Inflammatory macrophage (primary cell): ENCODE measurements around the gene C3orf18.
"Not testable (repeated sequence)": the region's sequence is repeated elsewhere in the genome, so short reads cannot be mapped to it uniquely, and the experiment has no call there.

Experiments
- DNase-seq, 2 donors: peaks; one replicate each; pipeline ENCODE4 v3.0.0-alpha.2; 2020 to 2022

Gene C3orf18

DNA sequence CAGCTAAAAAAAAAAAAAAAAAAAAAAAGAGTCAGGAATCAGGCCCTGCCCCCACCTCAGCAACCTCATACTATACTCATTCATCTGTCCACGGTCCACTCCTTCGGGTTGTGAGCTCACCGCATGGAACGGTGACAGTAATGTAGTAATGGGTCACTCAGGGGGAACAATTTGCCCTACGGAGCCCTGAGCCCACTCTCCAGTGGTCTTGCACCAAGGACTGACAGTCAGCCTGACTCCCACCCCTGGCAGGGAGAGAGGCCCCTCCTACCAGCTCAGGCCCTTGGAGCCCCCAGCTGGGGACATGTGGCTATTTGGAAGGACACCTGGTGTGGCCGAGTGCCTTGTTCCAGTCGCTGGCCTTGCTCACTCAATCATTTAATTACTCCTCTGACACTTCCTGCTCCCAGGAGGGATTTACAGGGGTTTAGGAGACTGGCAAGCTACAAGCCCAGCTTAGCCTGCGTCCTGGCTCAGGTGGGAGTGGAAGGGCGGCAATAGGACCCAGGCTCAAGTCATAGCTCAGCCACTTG, 44.2 kb downstream of the C3orf18 start:
- DNase-seq = no peak

- DNase-seq = no peak
Observed at GRCh38 chr3:50521572-50521971, 46.0 kb downstream of the C3orf18 start.

DNA sequence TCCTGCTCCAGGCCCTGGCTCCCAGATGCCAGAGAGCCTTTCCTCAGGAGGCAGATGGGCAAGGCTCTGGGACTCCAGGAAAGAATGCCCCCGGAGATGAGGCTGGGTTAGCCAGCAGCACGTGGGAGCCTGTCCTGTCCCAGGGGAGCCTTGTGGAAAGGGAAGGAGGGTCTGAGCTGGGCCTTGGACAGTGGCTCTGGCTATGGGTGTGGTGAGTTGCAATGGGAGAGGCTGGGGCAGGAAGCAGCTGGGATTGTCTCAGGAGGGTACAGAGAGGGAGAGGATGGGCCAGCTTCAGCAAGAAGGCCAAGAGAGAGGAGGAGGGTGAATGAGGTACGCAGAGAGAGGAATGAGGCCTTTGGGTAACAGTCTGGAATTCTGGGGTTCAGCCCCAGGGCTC, 46.7 kb downstream of the C3orf18 start:
- DNase-seq = no peak

- DNase-seq = peak; percentile 35 to 48
Observed at GRCh38 chr3:50519471-50520089, 48.0 kb downstream of the C3orf18 start.

GRCh38 chr3:50518436-50518835, 49.1 kb downstream of the C3orf18 start:
- no peak for DNase-seq

DNA sequence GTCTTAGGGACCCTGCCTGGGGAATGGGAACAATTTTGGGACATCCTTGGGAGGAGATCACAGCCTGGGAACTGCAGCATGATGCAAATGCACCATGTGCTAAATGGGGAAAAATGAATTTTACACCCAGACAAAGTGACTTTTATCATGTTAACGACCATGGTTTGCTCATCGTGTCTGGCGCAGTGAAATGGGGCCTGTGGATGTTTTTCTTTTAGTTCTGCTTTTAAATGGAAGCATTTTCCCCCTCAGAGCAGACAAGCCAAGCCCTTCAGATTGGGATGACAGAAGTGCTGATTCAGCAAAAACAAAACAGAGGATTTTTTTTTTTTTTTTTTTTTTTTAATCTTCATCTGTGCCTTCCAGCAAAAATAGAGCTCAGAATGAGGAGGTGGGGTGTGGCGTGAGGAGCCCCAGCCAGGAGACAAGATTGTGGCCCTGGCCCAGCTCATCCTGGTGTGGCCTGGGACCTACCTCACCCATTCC, 49.8 kb downstream of the C3orf18 start:
- no peak for DNase-seq

- no peak for DNase-seq
Observed at GRCh38 chr3:50516440-50516871, 51.1 kb downstream of the C3orf18 start.

DNA sequence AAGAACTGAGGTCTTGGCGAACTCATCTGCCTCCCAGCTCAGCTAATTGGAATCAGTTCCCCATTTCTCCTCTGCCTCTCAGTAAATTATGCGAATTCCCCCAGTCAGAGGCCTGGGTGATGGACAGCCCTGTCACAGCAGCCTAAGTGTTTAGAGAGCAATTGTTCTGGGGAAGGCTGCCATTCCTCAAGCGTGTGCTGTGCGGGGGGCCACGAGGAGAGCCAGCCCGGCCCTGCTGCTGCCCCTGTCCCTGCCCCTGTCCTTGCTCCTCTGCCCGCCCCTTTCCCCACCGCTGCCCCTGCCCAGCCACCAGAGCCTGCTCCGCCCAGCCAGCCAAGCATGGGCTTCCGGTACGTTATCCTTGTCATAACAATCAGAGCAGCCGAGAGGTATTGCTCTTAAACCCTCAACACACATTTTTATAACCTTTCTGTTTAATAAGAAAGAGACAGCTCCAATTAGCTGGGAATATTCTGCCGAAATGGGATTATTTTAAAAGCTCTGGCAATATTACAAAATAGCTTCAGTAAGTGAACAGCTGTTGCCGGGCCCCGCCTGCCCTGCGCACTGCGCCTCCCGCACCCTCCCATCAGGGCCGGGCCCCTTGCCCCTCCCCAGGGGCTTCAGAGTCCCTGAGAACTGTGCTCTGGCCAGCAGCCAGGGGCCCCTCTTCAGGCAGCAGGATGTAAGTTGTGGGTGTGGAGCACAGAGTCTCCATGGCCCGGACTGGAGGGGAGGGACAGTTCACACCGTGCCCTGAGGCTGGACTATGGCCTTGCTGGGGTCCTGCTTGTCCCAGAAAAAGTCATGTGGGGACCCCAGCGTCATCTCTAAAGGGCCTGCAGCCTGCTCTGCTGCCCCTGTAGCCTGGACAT, 51.7 kb downstream of the C3orf18 start:
- peak; percentile 10 to 32 for DNase-seq

GRCh38 chr3:50512908-50513307, 54.6 kb downstream of the C3orf18 start:
- not testable (repeated sequence) for DNase-seq

DNA sequence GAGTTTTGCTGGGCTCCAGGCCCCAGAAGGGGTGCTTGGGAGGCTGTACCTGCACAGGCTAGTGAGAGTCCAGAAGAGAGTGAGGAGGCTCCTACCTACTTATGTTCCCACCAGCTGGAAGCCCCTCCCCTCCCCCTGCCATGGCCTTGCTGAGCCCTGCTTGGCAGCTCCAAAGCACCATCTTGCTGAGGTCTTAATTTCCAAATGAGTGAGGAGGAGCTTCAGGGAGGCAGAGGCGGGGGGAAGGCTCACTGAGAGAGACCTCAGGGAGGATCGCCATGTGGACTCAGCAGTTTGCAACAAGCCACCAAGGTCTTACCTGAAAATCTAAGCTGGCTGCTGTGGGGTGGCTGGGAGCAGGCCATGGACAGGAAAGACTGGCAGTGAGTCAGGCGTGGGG, 55.4 kb downstream of the C3orf18 start:
- no peak for DNase-seq

- DNase-seq = no peak
Observed at GRCh38 chr3:50510325-50510724, 57.2 kb downstream of the C3orf18 start.

DNA sequence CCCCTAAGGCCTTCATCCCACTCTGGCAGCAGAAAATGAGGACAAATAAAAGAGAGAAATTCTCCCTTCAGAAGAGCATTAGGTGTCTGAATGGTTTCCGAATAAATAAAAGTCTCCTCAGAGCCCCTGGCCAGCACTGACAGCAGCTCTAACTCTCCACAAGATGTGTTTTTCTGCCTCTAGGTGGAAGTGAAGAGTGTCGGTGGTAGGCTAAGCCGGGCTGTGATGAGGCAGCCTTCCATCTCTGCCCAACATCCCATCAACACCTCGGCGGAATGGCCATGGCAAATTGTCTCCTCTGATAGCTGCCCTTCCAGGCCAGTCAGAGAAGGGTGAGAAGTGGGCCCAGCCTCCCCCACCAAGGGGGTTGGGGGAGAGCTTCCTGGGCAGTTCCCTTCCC, 57.8 kb downstream of the C3orf18 start:
- no peak for DNase-seq

DNA sequence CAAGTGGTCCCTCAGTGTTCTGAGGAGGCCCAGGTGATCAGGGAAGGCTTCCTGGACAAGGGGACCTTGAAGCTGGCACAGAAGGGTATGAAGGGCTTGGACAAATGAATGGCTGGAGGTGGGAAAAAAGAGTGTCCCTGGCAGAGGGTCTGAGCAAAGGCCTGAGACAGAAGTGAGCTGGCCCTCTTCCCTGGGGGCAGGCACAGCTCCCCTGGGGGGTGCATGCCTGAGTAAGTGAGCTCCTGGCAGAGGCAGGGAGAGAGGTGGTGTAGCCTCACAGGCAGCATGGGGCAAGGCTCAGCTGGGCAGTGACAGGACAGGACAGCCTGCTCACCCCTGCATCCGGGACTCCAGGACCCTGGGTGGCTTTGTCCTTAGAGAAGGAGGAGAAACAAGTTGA, 58.7 kb downstream of the C3orf18 start:
- no peak for DNase-seq
